Body of pancreas (tissue), 4 donors: ENCODE results near the gene PEX5. TPM values are rescaled to one million over a fixed set of nuclear protein-coding genes. Genes with fewer than 3 reads are reported as not detected.
"Not testable (repeated sequence)": the region's sequence is repeated elsewhere in the genome, so short reads cannot be mapped to it uniquely, and the experiment has no call there.

Experiments used
- ATAC-seq: fragments of 150-250 bp; one replicate; pipeline ENCODE4 v1.9.1; 2016
- DNase-seq, 4 donors: peaks; one replicate each; pipeline ENCODE4 v3.0.0-alpha.2; 2019
- H3K27ac ChIP-seq, 4 donors: fragments of 200-600 bp; sonication (generic); 1 replicate in 3 of 4; 2 replicates in 1 of 4; pipeline versions ENCODE4 v1.5.1 to v1.6.1; 2016 to 2019; ENCODE audit warnings: mild to moderate bottlenecking in 1 of 4, mixed read lengths in 1 of 4, moderate library complexity in 1 of 4
- H3K27me3 ChIP-seq, 2 donors: fragments of 200-600 bp; sonication (generic); one replicate each; pipeline ENCODE4 v1.6.0; 2016; ENCODE audit warnings: mild to moderate bottlenecking in 1 of 2
- H3K36me3 ChIP-seq, 2 donors: fragments of 200-600 bp; sonication (generic); replicated peaks in 1 of 2; 2 replicates each; pipeline ENCODE4 v1.5.1; 2016; ENCODE audit warnings: low read depth in 2 of 2; ENCODE audit not compliant: insufficient read depth in 1 of 2
- H3K4me1 ChIP-seq: fragments of 200-600 bp; sonication (generic); one replicate; pipeline ENCODE4 v1.6.0; 2016
- H3K4me3 ChIP-seq, 2 donors: fragments of 200-600 bp; sonication (generic); 1 replicate in 1 of 2; 2 replicates in 1 of 2; pipeline ENCODE4 v1.5.1; 2016 to 2019
- H3K9me3 ChIP-seq, 3 donors: fragments of 200-600 bp; sonication (generic); 1 replicate in 2 of 3; 2 replicates in 1 of 3; pipeline ENCODE4 v1.5.1; 2016
- CTCF ChIP-seq, 7 experiments: fragments of 450-650 bp in 4 of 7; fragments of 200-600 bp in 3 of 7; sonication (generic) in 3 of 7; IDR thresholded peaks; one replicate each; pipeline ENCODE4 v1.5.1; 2016 to 2019; ENCODE audit warnings: antibody characterized with exemption in 7 of 7
- POLR2A ChIP-seq, 3 donors: fragments of 450-650 bp; IDR thresholded peaks; one replicate each; pipeline ENCODE4 v1.6.1; 2016; ENCODE audit warnings: antibody characterized with exemption in 3 of 3, mild to moderate bottlenecking in 2 of 3
- WGBS, 2 donors: methylation state at CpG; one replicate each; pipeline ENCODE4 v1.1.5; 2017; 5-methylcytosine and 5-hydroxymethylcytosine counted together
- intact Hi-C: fragments of 100-400 bp; cut with DNase I; formaldehyde crosslinking; loops from one replicate; pipeline ENCODE4 v1.15.1; 2023
- total RNA-seq, 2 donors: library from RNA; depleted of rRNA; stranded (reverse); fragments of >200 nt; gene quantifications; one replicate each; pipeline ENCODE4 v1.1.0, GENCODE V29; 2016

PEX5 gene
- total RNA-seq, 2 donors from 2014 or later: 33.5 to 67.9 TPM

- Histone ChIP-seq H3K4me1 (no peaks in the 10 kb centered on the region), H3K9me3 (no peaks in the 10 kb centered on the region), H3K36me3 (no peaks in the 10 kb centered on the region), H3K27ac (no peak overlapping the region), H3K27me3 (no peaks in the 10 kb centered on the region), H3K4me3 (no peak overlapping the region)
- no peak for DNase-seq
- WGBS, 2 donors: 73 to 85% methylated on average over 1 of the region's 1 CpG
- intact Hi-C loops: loop anchor here (5.0 to 10.0 kb wide), 2 partner anchors 233 to 416 kb away; no protein-coding TSS in a partner anchor
- ATAC-seq: no peak
- no peak for TF ChIP-seq POLR2A (IDR thresholded peaks at IDR 0.05)
- TF ChIP-seq CTCF (IDR thresholded peaks at IDR 0.05): no peak
Measured at GRCh38 chr12:7221486-7221885, 32.0 kb downstream of the PEX5 start.

- no peak for TF ChIP-seq POLR2A (IDR thresholded peaks at IDR 0.05)
- TF ChIP-seq CTCF (IDR thresholded peaks at IDR 0.05): no peak
- Histone ChIP-seq H3K9me3 (no peaks in the 10 kb centered on the region), H3K27ac (no peak overlapping the region), H3K4me1 (no peaks in the 10 kb centered on the region), H3K27me3 (no peaks in the 10 kb centered on the region), H3K36me3 (no peaks in the 10 kb centered on the region), H3K4me3 (no peak overlapping the region)
- 75 to 84% methylated on average over 2 of the region's 2 CpGs for WGBS, 2 donors
- intact Hi-C loops: loop anchor here (10.0 kb wide), 1 partner anchor 225 kb away; no protein-coding TSS in a partner anchor
- ATAC-seq (no peak), DNase-seq (no peak)
Measured at GRCh38 chr12:7229741-7230140, 40.3 kb downstream of the PEX5 start.

GRCh38 chr12:7241404-7242005 lies 52.0 kb downstream of the PEX5 start:
- Histone ChIP-seq H3K4me3 (no peak overlapping the region), H3K27ac (no peak overlapping the region), H3K4me1 (no peaks in the 10 kb centered on the region), H3K9me3 (no peaks in the 10 kb centered on the region), H3K36me3 (no peaks in the 10 kb centered on the region), H3K27me3 (no peaks in the 10 kb centered on the region)
- 70 to 75% methylated on average over 3 of the region's 3 CpGs for WGBS, 2 donors
- ATAC-seq: no peak
- DNase-seq: no peak
- TF ChIP-seq CTCF (IDR thresholded peaks at IDR 0.05) (no peak), POLR2A (IDR thresholded peaks at IDR 0.05) (no peak)
- intact Hi-C loops: no loop called here

- Histone ChIP-seq H3K36me3 (no peaks in the 10 kb centered on the region), H3K27ac (no peak overlapping the region), H3K9me3 (no peaks in the 10 kb centered on the region), H3K4me1 (no peaks in the 10 kb centered on the region), H3K27me3 (no peaks in the 10 kb centered on the region), H3K4me3 (no peak overlapping the region)
- no peak for TF ChIP-seq POLR2A (IDR thresholded peaks at IDR 0.05)
- TF ChIP-seq CTCF (IDR thresholded peaks at IDR 0.05): no peak
- ATAC-seq (no peak), DNase-seq (no peak)
- 76 to 78% methylated on average over 7 of the region's 7 CpGs for WGBS, 2 donors
- intact Hi-C loops: no loop called here
Measured at GRCh38 chr12:7242176-7243101, 53.0 kb downstream of the PEX5 start.

- ATAC-seq, H3K4me3 ChIP-seq, H3K4me1 ChIP-seq, intact Hi-C loops, H3K36me3 ChIP-seq, H3K9me3 ChIP-seq, DNase-seq, H3K27me3 ChIP-seq, H3K27ac ChIP-seq: not testable (repeated sequence)
- WGBS, 2 donors: 72 to 76% methylated on average over 16 to 17 of the region's 22 CpGs
Measured at GRCh38 chr12:7251328-7251996, 62.0 kb downstream of the PEX5 start.
